Skeletal muscle cell (primary cell): ENCODE results near the gene SLK.

ENCODE experiments used
- DNase-seq: peaks from one replicate; pipeline ENCODE4 v3.0.0-alpha.2; 2010; ENCODE audit warnings: low read depth
- H3K4me3 ChIP-seq: 2 replicates; pipeline ENCODE4 v1.5.1; 2011; ENCODE audit warnings: low read depth, mild to moderate bottlenecking, control low read depth, low read length, moderate library complexity

Gene SLK

DNA sequence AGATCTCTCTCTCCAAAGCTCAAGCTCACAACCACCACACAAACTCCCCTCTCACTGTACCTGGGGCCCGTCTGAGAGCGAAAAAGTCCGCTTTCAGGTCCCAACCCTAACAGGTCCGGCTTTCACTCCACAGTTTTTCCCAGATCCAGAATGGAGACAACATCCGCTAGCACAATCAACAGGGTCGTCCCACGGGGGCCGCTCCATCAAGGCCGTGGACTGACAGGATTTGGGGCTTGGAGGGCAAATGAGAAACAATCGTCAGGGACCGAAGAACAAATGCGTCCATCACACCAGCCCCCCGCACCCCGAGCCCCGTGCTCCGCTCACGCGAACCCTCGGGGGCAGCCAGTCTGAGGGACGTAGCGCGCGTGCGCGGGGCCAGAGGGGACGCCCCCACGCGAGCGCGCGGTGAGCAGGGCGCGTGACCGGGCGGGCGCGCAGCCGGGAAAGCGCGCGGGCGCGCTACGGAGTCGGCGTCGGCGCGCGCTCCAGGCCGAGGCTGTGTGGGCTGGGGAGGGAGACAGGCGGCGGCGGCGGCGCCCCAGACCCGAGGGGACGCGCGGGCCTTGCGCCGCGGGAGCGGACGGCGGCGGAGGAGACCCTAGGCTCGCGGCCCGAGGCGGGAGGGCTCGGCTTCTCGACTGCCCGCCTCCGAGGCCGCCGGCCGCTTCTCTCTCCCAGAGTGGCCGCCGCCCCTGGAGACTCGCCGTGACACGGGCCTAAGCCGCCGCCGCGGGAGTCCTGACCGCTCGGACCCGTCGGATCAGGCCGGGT is at the start of gene SLK:
SLK (plus strand) TSS at position 470 of the 777 bp plus-strand sequence. CDS start 606 bp downstream, outside the sequence.
- H3K4me3 ChIP-seq: peak within 1 kb of the TSS; percentile 64
- peak; percentile 44 for DNase-seq

DNA sequence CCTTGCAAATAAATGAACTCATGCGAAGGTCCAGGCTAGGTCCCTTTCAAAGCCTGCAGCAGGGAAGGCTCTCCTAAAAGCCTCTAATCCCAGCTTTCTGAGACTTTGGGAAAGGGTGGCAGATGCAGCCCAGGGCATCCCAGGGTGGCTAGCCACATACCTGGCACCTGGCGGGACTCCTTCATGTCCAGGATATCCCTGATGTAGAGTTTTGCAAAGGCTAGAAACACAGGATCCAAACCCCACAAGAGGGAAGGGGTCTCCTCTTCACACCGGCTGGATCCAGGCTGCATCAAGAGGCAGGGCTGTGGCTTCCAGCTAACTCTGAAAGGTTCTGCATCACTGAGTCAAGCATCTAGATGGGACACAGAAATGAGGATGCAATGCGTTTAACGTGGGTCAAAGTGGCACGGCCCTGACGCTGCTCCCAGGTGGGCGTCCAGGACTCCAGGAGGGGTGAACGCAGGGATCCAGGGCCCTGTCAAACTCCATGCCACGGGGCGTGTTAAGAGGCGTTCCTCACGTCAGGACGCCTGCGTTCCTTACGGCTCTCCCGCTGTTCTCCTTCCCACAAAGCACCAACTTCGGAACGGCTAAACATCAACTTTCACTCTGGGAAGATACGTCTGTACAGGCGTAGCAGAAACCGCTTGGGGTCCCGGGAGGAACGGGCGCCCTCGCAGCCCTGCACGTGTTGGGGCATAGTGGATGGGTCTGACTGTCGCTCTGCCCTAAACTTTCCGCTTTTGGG is 49.5 kb upstream of the SLK start:
- no peak for DNase-seq
- H3K4me3 ChIP-seq: peak overlapping the region; percentile 71

DNA sequence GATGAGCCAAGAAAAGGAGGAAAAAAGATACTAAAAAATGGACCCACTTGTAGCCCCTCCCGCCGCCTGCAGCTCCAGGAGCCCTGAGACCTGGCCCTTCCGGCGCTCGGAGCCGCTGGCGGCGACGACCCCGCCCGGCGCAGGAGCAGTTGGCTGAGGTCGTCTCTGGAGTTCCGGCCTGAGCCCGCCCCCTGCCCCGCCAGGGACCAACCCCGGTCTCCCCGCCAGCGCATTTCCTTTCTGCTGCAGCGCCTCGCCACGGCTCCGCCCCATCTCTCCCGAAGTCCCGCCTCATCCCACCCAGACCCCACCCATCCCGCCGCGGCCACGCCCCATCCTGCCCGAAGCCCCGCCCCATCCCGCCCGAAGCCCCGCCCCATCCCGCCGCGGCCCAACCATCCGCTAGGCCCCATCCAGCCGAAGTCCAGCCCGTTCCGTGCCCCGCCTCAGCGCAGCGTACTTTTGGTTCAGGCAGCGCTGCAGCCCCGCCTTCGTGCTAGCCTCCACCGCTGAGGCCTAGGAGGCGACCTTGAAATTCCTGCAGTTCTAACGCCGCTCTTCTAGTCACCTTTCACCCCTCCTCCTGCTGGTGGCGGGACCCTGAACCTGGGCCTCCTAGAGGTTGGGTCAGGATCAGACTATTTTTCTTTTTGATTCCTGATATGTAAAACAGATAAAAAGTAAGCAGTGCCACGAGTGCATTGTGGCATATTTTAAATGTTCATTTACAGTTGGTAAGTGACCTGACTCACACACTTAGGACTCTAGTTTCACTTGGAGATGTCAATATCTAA is 48.7 kb upstream of the SLK start, which contains the start of gene STN1:
STN1 (minus strand) TSS at position 132 of the 794 bp plus-strand sequence. CDS start 590 bp downstream, outside the sequence.
- peak; percentile 89 for DNase-seq

DNA sequence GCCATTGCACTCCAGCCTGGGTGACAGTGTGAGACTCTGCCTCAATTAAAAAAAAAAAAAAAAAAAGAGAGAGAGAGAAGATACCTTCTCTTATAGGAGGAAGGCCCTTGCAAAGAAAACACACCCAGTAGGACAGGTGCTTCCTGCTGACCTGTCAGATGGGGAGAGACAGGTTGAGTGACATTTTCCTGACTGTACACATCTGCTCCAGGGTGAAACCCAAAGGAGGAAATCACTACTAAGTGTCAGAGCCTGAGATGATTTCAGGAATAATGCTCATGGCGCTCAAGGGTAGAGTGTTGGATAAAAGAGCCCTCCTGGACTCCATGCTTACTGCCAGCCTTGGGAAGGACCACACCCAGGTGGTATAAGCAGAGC is 47.3 kb upstream of the SLK start:
- no peak overlapping the region for H3K4me3 ChIP-seq
- no peak for DNase-seq

More for the DNA sequence above, 48.7 kb upstream of the SLK start, which contains the start of gene STN1:
- H3K4me3 ChIP-seq: peak within 1 kb of the TSS; percentile 71

DNA sequence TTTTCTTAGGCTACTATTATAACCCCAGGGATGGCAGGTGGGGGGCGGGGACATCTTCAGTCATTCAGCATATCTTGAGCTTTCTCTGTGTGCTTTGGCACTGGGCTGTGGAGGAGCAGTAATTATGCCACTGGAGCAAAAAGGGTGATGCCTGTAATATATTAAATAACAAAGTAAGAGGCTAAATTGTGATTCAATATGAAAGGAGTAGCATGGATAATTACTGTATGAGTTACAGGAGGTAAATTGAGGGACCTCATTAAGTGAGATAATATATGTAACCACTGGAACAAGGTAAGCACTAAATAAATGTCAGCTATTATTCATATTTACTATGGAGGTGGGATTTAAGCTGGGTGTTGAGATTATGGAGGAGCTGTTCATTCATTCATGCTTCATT is 45.7 kb upstream of the SLK start:
- DNase-seq: no peak
- no peak overlapping the region for H3K4me3 ChIP-seq

DNA sequence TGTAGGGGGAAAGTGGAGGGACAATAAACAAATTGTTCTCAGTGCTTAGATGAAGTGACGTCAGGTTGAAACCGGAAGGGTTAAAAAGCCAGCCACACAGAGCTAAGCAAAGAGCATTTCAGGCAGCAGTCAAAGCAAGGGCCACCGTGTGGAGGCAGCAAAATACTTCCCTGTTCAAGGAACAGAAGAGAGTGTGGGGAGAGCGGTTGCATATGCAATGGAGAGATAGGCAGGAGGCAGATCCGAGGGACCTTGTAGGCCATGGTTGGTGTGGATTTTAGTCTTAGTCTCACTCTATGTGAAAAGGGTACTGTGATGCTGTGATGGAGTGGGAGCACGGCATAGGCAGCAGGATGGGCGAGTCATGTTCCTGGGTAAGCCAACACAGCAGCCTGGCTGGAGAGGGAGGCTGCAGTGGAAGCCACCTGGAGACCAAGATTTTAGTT is 45.2 kb upstream of the SLK start:
- DNase-seq: peak; percentile 4
- no peak overlapping the region for H3K4me3 ChIP-seq

DNA sequence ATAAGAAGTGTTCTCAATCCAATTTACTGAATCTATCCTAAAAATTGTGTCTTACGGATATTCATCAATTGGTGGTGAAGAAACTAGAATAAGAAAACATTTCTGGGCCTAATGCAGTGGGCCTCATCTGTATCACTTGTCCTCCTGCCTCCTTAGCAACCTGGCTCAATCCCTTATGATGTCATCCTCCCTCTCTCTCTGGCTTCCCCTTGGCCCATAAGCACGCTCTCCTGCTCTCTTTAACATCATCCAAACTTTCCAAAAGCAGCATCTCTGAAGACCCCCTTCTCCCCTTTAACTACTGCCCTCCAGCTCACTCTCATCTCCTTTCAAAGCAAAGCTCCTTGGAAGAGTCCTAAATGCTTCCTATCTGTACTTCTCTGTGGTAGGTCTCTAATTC is 44.3 kb upstream of the SLK start:
- DNase-seq: no peak

DNA sequence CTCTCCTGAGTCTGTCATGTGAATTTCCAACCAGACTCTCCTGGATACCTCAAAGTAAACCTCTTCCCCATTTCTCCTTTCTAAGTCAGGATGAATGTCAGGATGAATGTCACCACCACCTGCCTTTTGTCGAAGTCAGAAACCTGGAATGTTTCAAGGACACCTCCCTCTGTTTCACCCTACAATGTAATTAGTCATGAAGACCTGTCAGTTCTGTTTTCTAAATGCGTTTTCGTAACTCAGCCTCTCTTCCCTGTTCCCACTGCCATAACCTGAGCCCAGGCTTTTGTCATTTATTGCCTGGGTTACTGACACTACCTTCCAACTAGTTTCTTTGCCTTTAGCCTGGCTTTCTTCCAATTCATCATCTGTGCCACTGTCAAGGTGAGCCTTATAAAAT is 43.4 kb upstream of the SLK start:
- no peak for DNase-seq

More for the DNA sequence above, 44.3 kb upstream of the SLK start:
- H3K4me3 ChIP-seq: no peak overlapping the region

DNA sequence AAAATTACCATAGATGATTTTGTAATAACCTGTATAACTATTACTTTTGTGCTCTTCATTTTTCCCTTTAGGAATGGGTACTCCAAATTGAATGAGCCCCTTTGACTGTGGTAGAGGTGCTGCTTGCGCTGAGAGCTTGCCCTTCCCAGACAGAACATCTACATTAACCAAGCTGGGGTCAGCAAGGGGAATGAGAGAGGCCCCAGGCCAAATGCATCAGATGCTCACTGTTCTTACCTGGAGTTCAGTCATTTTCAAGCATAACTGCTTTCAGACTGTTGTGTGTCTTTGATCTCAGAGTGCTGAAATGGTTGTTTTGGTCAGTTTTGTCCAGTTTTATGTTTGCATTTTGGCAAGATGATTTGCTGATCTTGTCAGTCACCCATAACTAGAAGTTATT is 41.3 kb upstream of the SLK start:
- no peak overlapping the region for H3K4me3 ChIP-seq
- DNase-seq: no peak

More for the DNA sequence above, 43.4 kb upstream of the SLK start:
- no peak overlapping the region for H3K4me3 ChIP-seq

DNA sequence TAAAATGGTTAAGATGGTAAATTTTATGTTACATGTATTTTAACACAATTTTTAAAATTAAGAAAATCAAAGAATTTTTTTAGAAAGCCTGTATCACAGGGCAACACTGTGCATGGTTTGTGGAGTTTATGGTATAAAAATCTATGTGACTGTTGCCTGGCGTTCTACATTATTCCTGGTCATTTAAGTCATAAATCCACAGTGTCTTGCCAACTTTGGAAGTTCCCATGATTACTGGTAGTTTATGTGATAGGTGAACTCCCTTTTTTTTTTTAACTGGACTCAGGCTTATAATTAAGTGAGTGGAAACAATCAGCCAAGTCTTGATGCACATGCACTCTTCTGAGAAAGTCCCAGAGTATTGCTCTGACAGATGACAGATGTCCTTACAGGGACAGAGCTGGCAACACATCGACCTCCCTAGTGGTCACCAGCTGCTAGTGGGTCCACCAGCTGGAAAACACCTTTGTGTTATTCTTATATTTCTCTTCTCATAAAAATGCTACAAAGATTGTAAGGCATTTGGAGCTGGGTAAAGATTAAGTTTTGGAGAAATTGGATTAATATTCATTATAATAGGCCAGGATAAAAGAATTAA is 40.1 kb upstream of the SLK start:
- no peak overlapping the region for H3K4me3 ChIP-seq
- no peak for DNase-seq

DNA sequence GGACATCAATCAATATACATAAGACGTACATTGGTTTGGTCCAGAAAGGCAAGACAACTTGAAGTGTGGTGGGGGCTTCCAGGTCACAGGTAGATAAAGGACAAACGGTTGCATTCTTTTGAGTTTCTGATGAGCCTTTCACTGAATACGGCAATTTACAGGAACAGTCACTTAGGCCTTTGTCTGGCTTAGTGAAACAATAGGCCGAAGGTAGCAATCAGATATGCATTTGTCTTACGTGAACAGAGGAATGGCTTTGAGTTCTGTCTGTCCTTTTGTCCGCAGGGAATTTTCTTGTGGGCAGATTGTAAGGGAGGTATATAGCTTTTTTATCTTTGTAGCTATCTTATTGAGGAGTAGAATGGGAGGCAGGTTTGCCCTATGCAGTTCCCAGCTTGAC is 38.2 kb upstream of the SLK start:
- no peak overlapping the region for H3K4me3 ChIP-seq
- DNase-seq: no peak

DNA sequence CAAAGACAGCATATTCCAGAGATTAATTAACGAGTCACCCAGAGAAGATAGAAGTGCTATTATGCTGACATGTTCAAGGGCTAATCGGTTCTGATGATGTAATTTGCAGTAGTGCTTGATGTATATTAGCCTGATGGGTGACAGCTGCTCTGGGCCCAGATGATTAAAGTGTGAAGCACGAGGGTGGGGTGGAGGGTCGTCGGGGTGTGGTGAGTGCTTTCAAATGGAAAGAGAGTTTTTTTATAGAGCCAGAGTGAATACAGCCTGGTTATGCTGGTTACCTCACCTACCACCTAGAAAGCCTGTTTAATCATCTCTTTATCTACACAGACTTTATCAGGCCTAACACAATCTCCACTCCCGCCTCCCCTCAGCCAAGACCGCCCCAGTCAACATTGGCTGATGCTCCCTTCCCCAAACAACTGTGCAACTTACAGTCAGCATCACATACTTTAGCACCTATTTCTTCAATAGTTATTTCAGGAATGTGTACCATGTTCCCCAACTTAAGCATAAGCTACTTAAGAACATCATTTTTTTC is 37.5 kb upstream of the SLK start:
- DNase-seq: no peak
- H3K4me3 ChIP-seq: no peak overlapping the region

DNA sequence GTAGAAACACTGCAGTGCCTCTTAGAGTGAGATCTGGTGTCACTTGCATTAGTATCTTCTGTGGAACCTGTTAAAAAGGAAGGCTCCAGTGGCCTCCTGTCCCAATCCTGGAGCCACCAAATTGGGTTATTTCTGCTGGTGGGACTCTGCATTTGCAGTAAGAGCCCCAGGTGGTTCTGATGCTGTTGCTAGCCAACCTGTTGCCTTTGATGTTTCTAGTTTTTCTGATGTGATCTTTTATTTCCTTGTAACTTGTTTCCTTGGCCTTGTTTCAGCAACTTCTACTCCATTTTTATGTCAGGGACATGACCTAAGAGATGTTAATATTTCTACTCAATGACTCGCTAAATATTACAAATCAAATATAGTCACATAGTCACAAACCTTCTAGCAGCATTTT is 36.5 kb upstream of the SLK start:
- H3K4me3 ChIP-seq: no peak overlapping the region
- DNase-seq: no peak

DNA sequence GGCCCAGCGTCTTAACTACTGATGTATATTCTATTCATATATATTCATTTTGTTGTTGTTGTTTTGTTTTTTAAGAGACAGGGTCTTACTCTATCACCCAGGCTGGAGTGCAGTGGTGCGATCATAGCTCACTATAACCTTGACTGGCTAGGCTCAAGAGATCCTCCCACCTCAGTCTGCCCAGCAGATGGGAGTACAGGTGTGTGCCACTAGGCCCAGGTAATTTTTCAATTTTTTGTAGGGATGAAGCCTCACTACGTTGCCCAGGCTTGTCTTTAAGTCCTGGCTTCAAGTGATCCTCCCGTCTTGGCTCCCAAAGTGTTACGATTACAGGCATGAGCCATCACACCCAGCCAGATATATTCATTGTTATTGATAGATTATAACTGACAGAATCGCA is 36.1 kb upstream of the SLK start:
- DNase-seq: no peak
- no peak overlapping the region for H3K4me3 ChIP-seq

DNA sequence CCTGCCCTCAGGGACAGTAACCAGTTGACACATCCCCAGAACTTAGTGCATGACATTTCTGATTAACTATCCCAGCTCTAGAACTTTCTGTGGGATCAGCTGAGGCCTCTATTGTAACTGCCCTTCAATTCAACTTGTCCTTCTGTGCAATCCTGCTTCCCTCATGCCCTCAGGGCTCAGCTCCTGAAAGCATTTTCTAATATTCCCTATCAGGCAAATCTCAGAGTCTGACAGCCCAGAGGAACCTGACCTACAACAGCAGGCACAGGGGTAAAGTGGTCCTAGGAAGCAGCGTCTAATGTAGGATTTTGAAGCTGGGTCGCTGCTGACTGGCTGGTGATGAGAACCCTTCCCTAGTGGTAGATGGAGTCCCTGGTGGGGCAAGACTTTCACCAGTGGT is 35.3 kb upstream of the SLK start:
- no peak overlapping the region for H3K4me3 ChIP-seq
- DNase-seq: no peak

DNA sequence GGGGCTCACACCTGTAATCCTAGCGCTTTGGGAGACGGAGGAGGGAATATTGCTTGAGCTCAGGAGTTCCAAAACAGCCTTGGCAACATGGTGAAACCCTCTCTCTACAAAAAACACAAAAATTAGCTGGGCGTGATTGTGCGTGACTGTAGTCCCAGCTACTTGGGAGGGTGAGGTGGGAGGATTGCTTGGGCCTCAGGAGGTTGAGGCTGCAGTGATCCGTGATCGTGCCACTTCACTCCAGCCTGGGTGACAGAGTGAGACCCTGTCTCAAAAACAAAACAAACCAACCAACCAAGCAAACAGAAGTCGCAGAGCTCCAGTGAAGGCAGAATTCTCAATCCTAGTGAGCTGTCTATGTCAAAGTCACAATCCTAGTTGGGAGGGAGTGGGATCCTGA is 34.7 kb upstream of the SLK start:
- no peak overlapping the region for H3K4me3 ChIP-seq
- no peak for DNase-seq

DNA sequence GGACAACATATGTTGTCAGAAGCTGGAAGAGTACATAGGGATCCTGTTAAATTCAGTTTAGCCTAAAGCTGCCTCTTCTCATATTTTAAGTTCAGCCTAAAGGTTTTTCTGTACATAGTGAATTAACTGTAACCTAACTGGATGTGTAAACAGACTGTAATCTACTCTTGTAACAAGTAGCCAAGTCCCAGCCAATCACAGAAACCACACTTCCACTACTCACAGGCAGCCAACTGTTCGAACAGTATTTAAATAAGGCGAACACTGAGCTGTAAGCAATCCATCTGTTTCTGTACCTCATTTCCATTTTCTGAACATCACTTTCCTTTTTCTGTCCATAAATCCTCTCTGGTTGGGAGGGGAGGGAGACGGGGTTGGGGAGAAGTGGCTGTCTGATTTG is 34.0 kb upstream of the SLK start:
- no peak overlapping the region for H3K4me3 ChIP-seq
- DNase-seq: no peak

DNA sequence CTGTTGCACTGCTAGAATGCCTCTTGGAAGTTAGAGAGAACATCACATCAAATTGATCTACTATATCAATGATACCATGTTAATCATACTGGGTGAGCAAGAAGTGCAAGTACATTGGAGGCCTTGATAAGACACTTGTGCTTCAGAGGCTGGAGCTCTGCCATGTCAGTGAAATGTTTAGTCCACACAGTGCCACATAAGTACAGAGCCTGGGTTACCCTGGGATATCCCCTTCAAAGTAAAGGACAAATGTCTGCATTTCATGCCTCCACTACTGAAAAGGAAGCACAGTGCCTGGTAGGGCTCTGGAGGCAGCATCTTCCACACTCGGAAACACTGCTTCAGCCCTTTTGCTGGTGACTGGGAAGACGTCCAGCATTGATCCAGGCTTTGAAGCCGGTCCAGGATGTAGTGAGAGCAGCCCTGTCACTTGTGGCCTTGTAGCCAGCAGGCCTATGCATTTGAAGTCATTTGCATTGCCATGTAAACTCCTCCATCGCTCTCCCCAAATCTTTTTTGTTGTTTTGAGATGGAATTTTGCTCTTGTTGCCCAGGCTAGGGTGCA is 33.3 kb upstream of the SLK start:
- no peak for DNase-seq
- no peak overlapping the region for H3K4me3 ChIP-seq

DNA sequence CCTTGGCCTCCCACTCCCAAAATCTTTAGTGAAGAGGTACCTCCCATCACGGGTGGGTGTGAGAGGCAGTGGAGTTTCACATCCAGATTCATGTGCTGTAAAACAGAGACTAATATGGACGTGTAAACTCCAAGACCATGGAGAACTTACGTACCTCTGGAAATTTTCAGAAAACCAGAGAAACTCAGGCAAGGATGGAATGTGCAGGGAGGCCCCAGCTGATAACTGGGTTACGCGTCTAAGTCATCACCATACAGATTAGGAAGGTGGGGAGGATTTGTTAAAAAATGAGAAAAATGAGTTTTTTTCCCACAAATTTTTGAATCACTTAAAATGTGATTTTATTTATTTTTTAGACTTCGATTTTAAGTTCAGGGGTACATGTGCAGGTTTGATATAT is 32.6 kb upstream of the SLK start:
- no peak for DNase-seq
- no peak overlapping the region for H3K4me3 ChIP-seq
